GM20000 (cell line): ENCODE measurements around the gene FAM181B.
A peak's percentile ranks its signal among the peaks of the same experiment; 100 is the strongest.

Experiments
- DNase-seq: peaks from one replicate; pipeline ENCODE4 v3.0.0; 2012; ENCODE audit warnings: low spot score
- TF ChIP-seq, protein P1 (sequence below): IDR thresholded peaks from 2 replicates; pipeline ENCODE4 v1.5.1; 2012; ENCODE audit warnings: mild to moderate bottlenecking, control low read depth; ENCODE audit errors: extremely low read depth, missing control alignments

The FAM181B gene

DNA sequence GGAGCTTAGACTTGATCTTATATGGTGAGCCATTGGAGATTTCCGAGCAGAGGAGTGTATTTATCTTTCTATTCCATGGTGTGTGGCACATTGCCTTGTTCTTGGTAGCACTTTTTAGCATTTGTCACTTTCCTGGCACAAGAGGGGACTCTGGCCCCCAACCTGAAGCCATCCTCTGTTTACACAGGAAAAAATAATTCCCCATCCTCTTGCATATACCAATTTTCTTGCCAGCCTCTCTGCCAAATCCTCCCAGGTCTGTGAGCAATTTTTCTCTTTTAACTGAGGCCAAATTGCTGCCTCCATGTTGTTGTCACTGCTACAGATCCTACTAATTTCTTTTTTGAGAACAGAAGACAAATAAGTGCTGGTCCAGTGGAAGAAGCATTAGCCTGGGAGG is 20.3 kb upstream of the FAM181B start:
- no peak for DNase-seq
- TF ChIP-seq, protein P1, sequence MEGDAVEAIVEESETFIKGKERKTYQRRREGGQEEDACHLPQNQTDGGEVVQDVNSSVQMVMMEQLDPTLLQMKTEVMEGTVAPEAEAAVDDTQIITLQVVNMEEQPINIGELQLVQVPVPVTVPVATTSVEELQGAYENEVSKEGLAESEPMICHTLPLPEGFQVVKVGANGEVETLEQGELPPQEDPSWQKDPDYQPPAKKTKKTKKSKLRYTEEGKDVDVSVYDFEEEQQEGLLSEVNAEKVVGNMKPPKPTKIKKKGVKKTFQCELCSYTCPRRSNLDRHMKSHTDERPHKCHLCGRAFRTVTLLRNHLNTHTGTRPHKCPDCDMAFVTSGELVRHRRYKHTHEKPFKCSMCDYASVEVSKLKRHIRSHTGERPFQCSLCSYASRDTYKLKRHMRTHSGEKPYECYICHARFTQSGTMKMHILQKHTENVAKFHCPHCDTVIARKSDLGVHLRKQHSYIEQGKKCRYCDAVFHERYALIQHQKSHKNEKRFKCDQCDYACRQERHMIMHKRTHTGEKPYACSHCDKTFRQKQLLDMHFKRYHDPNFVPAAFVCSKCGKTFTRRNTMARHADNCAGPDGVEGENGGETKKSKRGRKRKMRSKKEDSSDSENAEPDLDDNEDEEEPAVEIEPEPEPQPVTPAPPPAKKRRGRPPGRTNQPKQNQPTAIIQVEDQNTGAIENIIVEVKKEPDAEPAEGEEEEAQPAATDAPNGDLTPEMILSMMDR = no peak

DNA sequence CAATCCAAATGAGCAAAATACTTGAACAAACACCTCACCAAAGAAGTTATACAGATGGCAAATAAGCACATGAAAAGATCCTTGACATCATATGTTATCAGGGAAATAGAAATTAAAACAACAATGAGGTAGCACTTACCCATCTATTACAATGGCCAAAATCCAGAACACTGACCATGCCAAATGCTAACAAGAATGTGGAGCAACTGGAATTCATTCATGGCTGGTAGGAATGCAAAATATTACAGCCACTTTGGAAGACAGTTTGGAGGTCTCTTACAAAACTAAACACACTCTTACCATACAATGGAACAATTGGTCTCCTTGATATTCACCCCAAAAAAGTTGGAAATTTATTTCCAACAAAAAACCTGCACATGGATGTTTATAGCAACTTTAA is 19.1 kb upstream of the FAM181B start:
- TF ChIP-seq, protein P1 = no peak
- no peak for DNase-seq

GRCh38 chr11:82750643-82751139 is 17.0 kb upstream of the FAM181B start:
- no peak for DNase-seq
- TF ChIP-seq, protein P1 = no peak

GRCh38 chr11:82747471-82747870 is 13.8 kb upstream of the FAM181B start:
- DNase-seq = no peak
- TF ChIP-seq, protein P1 = no peak

- DNase-seq = no peak
- TF ChIP-seq, protein P1 = no peak
Measured at GRCh38 chr11:82738091-82738490, 4.4 kb upstream of the FAM181B start.

DNA sequence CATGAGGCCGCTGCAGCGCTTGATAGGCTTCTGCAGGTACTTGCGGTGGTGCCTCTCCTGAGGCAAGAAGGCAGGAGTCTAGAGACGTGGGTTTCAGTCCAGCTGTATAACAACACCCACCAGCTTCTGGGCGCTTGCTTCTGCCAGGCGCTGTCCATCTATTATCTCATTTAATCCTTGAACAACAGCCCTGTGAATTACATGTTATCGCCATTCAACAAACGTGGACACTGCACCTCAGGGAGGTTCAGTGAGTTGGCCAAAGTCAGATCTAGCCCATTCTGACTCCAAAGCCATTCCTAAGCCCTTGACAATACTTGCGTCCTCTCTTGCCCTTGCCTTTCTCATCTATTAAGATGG is 436 bp upstream of the FAM181B start:
- TF ChIP-seq, protein P1 = no peak
- no peak for DNase-seq

DNA sequence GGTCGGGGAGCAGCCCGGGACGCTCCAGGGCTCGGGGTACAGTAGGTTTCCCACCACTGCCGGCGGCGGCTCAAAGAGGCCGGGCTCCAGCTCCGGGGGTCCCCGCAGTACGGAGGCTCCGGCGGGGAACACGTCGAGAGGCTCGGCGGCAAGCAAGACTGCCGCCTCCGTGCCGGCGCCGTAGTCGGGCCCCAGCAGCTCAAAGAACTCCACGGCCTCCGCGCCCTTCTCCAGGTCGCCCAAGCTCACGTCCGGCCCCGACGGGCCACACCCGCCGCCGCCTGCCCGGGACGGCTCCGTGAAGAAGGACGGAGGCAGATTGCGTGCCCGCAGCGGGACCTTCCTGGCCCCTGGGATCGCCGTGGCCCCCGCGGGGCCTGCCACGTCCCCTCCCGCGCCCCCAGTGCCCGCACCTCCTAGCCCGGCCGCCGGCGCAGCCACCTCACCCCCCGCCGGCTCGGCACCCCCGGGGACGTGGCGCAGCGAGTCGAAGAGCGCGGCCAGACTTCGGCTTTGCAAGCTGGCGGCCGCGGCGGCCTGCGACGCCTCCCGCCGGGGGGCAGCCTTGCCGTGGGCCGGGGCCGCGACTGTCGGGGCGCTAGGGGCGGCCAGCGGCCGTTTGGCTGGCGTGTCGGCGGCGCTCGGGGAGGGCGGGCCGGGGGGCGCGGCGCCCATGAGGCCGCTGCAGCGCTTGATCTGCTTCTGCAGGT is 775 bp downstream of the FAM181B start:
- DNase-seq = peak; percentile 41
- TF ChIP-seq, protein P1 = no peak
